ENCODE data around the gene STK33.

Gene STK33

GRCh38 chr11:8351223-8351622, 242.8 kb downstream of the STK33 start:
- no peak for TF ChIP-seq ZFX (IDR thresholded peaks at IDR 0.05)
- TF ChIP-seq, protein P1, sequence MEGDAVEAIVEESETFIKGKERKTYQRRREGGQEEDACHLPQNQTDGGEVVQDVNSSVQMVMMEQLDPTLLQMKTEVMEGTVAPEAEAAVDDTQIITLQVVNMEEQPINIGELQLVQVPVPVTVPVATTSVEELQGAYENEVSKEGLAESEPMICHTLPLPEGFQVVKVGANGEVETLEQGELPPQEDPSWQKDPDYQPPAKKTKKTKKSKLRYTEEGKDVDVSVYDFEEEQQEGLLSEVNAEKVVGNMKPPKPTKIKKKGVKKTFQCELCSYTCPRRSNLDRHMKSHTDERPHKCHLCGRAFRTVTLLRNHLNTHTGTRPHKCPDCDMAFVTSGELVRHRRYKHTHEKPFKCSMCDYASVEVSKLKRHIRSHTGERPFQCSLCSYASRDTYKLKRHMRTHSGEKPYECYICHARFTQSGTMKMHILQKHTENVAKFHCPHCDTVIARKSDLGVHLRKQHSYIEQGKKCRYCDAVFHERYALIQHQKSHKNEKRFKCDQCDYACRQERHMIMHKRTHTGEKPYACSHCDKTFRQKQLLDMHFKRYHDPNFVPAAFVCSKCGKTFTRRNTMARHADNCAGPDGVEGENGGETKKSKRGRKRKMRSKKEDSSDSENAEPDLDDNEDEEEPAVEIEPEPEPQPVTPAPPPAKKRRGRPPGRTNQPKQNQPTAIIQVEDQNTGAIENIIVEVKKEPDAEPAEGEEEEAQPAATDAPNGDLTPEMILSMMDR (conservative IDR thresholded peaks at IDR 0.05): no peak
- H3K27ac ChIP-seq: no peak overlapping the region

DNA sequence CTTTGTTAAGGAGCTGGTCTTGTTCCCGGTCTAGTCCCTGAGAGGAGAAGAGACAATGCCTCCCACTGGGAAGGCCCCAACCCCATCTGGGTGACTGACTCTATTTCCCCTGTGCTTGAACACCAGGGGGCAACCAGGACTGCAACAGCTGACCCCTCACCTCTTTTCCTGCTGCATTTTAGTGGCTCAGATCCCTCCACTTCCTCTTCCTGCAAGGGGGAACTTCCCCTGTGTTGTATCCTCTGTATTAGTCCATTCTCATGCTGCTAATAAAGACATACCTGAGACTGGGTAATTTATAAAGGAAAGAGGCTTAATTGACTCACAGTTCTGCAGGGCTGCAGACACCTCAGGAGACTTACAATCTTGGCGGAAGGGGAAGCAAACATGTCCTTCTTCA, 246.1 kb downstream of the STK33 start:
- TF ChIP-seq, protein P1 (conservative IDR thresholded peaks at IDR 0.05): no peak
- TF ChIP-seq ZFX (IDR thresholded peaks at IDR 0.05): no peak
- no peak overlapping the region for H3K27ac ChIP-seq

DNA sequence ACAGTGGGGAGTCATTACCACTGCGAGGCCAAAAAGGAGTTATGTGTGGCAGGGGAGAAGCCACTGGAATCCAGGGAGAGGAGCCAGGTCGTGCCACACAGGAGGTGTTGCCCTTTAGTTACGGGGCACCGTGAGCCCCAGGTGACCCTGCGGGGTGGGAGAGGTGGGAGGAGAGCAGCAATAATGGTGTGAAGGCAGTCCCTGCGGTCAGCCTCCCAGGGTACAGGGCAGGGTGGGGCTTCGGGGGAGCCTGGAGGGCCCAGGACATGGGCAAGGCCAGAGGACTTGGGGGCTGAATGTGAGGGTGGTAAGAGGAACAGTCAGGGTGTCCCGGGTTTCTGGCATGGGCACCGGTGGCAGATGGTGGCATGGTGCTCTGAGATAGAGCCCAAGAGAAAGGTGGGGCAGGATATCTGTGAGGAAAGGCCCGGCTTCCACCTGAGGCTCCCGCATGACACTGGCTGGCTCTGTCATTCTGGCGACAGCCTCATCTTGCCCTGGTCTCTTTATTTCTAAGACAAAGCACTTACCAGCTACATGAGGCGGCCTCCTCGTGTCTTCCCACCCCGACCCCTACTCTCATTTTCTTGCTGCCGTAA, 247.8 kb downstream of the STK33 start:
- no peak for TF ChIP-seq ZFX (IDR thresholded peaks at IDR 0.05)
- TF ChIP-seq, protein P1 (conservative IDR thresholded peaks at IDR 0.05): no peak
- H3K27ac ChIP-seq: no peak overlapping the region

DNA sequence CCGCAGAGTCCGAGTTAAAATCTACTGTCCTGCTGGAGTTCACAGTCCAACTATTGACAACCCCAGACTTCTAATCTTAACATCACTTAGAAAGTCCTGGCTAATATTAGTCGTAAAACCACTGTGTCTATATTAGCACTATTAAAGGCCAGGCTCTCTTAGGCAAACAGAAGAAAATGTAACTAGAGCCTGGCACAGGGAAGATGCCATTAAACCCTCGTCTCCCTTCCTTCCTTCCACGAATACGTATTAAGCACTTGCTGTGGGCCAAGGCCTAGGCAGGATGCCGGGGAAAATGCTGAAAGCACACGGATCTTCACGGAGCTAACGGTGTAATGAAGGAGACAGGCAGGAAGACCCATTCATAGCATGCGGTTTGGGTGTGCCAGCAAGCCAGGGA, 248.8 kb downstream of the STK33 start:
- peak overlapping the region; percentile 16; the same call in 1 of the 2 replicates for H3K27ac ChIP-seq
- no peak for TF ChIP-seq ZFX (IDR thresholded peaks at IDR 0.05)
- TF ChIP-seq, protein P1 (conservative IDR thresholded peaks at IDR 0.05): no peak

- TF ChIP-seq, protein P1 (conservative IDR thresholded peaks at IDR 0.05): no peak
- no peak for TF ChIP-seq ZFX (IDR thresholded peaks at IDR 0.05)
- H3K27ac ChIP-seq: no peak overlapping the region
These were observed 249.7 kb downstream of the STK33 start for GRCh38 chr11:8344346-8344745.

DNA sequence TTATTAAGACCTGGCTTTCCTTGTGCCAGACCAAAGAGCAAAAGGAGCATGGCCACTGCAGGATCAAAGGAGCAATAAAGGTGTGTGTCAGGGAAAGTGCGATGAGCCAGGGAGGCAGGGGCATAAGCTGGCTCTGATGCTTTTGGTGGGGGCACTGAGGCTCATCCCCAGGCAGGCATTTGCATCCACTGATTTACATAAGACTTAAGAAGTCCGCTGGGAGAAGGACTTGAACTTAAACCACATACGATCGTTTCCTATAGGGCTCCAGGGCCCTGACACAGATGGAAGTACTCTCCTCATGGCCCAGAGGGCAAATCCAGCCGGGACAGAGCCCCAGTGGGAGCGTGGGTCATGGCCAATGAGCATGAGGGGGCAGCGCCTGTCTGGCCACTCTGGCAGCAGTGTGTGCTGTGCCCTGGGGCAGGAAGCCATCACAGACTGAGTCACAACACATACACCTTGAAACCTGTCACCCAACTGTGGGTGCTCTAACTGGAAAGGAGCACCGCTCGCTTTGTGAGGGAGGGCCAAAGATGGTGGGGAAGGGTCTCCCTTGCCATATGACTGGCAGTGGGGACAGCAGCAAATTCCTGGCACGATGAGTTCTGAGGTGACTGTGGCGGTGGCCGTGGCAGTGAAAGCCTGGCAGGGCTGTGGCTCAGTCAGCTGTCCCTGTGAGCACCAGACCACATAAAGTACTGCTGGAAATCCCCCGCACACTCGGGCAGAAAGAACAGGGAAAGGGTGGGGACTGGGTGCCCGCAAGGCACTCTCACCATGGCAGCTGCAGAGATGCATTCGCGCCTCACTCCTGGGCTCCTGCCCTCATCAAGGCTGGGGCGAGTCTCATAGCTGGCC, 251.0 kb downstream of the STK33 start:
- H3K27ac ChIP-seq: no peak overlapping the region
- TF ChIP-seq ZFX (IDR thresholded peaks at IDR 0.05): no peak
- TF ChIP-seq, protein P1 (conservative IDR thresholded peaks at IDR 0.05): no peak

- TF ChIP-seq ZFX (IDR thresholded peaks at IDR 0.05): no peak
- TF ChIP-seq, protein P1 (conservative IDR thresholded peaks at IDR 0.05): no peak
- no peak overlapping the region for H3K27ac ChIP-seq
These were observed 252.0 kb downstream of the STK33 start for GRCh38 chr11:8341996-8342395.

Data from C4-2B (cell line).